HEK293T (cell line): Measurements from ENCODE around the gene WDR74.

ENCODE experiments used
- BHLHE40 ChIP-seq: fragments of 450-650 bp; IDR thresholded peaks from 2 replicates; pipeline ENCODE4 v1.6.1; 2016; ENCODE audit warnings: mild to moderate bottlenecking, moderate library complexity, borderline replicate concordance
- CTBP1 ChIP-seq: fragments of 450-650 bp; IDR thresholded peaks from 2 replicates; pipeline ENCODE4 v1.6.1; 2016; ENCODE audit warnings: borderline replicate concordance
- ELF4 ChIP-seq: fragments of 450-650 bp; IDR thresholded peaks from 2 replicates; pipeline ENCODE4 v1.6.1; 2017; ENCODE audit warnings: antibody characterized with exemption
- FOXA1 ChIP-seq: fragments of 450-650 bp; IDR thresholded peaks from 2 replicates; pipeline ENCODE4 v1.6.1; 2016; ENCODE audit warnings: mild to moderate bottlenecking
- FOXM1 ChIP-seq: fragments of 450-650 bp; IDR thresholded peaks from 2 replicates; pipeline ENCODE4 v1.6.1; 2017; ENCODE audit warnings: mild to moderate bottlenecking, borderline replicate concordance
- HDGF ChIP-seq: fragments of 450-650 bp; IDR thresholded peaks from 2 replicates; pipeline ENCODE4 v1.6.1; 2017; ENCODE audit warnings: antibody characterized with exemption, borderline replicate concordance
- L3MBTL2 ChIP-seq: fragments of 450-650 bp; conservative IDR thresholded peaks from 2 replicates; pipeline ENCODE4 v1.6.1; 2016; ENCODE audit warnings: mild to moderate bottlenecking
- LEF1 ChIP-seq: fragments of 450-650 bp; IDR thresholded peaks from 2 replicates; pipeline ENCODE4 v1.6.1; 2017; ENCODE audit warnings: mild to moderate bottlenecking, borderline replicate concordance
- SP1 ChIP-seq: fragments of 450-650 bp; IDR thresholded peaks from 2 replicates; pipeline ENCODE4 v1.6.1; 2017
- SUZ12 ChIP-seq: fragments of 450-650 bp; IDR thresholded peaks from 2 replicates; pipeline ENCODE4 v1.6.1; 2016; ENCODE audit warnings: mild to moderate bottlenecking

DNA sequence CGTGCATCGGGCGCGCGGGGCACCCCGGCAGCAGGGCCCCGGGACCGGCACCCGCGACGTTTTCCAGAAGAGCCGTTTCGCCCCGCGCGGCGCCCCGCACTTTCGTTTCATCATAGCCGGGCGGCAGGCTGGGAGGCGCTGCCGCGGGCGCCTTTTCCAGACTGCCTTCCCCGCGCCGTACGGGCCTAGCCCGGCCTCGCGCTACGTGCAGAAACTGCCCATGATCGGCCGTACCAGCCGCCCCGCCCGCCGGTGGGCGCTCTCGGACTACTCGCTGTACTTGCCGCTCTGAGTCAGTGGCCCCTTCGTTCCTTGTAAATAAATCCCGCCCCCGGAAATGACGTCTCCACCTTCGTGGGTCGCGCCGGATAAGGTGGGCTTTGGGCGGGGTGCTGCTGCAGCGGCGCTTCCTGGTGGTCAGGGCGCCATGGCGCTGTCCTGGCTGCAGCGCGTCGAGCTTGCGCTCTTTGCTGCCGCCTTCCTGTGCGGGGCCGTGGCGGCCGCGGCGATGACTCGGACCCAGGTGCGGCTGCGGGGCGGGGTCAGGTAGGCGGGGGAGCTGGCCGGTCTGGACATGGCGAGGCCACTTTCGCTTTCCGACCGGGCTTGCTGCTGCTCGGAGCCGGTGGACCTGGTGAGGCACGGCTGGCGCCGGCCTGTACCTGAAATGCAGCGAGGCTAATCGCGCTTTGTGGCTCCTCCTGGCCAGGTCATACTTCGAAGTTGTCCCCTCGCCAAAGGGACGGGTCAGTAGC is 52.2 kb downstream of the WDR74 start, which contains the start of gene TMEM179B:
- TF ChIP-seq BHLHE40: no peak
- TF ChIP-seq FOXA1: no peak
- no peak for TF ChIP-seq SUZ12
- 0 out of 2 replicates have a peak, but pooled peaks have one; percentile 4 for TF ChIP-seq FOXM1
- TF ChIP-seq ELF4: peak; percentile 81
- TF ChIP-seq CTBP1: no peak
- TF ChIP-seq HDGF: no peak
- peak; percentile 72 for TF ChIP-seq L3MBTL2
- TF ChIP-seq LEF1: no peak; the same call in 1 of the 2 replicates
- TF ChIP-seq SP1: no peak
